ENCODE measurements around the gene PHF5A. TPM values are rescaled to one million over a fixed set of nuclear protein-coding genes. Genes with fewer than 3 reads are reported as not detected.

Gene PHF5A
- total and polyA plus RNA-seq, 9 donors, result 27.3 to 55.3 (median 36.8) TPM

DNA sequence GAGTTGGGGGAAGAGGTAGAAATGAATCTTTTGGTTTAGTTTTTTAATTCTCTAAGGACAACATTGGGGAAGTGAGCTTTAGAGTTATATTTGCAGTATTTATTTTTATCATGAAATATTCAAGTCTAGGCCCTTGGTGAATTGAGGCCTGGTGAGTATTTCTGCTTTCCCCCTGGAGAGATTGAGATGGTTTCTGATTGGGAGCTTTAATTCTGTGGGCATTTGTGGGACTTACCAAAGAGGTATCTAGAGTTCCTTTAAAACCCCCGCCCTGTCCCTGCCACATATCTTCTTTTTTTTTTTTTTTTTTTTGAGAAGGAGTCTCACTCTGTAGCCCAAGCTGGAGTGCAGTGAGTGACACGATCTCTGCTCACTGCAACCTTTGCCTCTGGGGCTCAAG lies 10.0 kb upstream of the PHF5A start:
- no peaks in the 10 kb centered on the region for H3K9me3 ChIP-seq
- no peak overlapping the region for H3K4me3 ChIP-seq
- DNase-seq, result no peak
- intact Hi-C loops (cut with DNase I), result no loop called here
- H3K27me3 ChIP-seq, result no peaks in the 10 kb centered on the region
- no peak for TF ChIP-seq POLR2A (IDR thresholded peaks at IDR 0.05)
- TF ChIP-seq EP300 (IDR thresholded peaks at IDR 0.05), result no peak
- TF ChIP-seq, protein P1, sequence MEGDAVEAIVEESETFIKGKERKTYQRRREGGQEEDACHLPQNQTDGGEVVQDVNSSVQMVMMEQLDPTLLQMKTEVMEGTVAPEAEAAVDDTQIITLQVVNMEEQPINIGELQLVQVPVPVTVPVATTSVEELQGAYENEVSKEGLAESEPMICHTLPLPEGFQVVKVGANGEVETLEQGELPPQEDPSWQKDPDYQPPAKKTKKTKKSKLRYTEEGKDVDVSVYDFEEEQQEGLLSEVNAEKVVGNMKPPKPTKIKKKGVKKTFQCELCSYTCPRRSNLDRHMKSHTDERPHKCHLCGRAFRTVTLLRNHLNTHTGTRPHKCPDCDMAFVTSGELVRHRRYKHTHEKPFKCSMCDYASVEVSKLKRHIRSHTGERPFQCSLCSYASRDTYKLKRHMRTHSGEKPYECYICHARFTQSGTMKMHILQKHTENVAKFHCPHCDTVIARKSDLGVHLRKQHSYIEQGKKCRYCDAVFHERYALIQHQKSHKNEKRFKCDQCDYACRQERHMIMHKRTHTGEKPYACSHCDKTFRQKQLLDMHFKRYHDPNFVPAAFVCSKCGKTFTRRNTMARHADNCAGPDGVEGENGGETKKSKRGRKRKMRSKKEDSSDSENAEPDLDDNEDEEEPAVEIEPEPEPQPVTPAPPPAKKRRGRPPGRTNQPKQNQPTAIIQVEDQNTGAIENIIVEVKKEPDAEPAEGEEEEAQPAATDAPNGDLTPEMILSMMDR (IDR thresholded peaks at IDR 0.05), result no peak
- WGBS, 3 donors, result 81 to 89% (median 84%) methylated on average over 2 of the region's 2 CpGs
- H3K4me1 ChIP-seq (ENCODE audit: insufficient read depth), result peaks cover 7% of the 10 kb centered on the region
- H3K36me3 ChIP-seq, result no peaks in the 10 kb centered on the region
- no peak overlapping the region for H3K27ac ChIP-seq

DNA sequence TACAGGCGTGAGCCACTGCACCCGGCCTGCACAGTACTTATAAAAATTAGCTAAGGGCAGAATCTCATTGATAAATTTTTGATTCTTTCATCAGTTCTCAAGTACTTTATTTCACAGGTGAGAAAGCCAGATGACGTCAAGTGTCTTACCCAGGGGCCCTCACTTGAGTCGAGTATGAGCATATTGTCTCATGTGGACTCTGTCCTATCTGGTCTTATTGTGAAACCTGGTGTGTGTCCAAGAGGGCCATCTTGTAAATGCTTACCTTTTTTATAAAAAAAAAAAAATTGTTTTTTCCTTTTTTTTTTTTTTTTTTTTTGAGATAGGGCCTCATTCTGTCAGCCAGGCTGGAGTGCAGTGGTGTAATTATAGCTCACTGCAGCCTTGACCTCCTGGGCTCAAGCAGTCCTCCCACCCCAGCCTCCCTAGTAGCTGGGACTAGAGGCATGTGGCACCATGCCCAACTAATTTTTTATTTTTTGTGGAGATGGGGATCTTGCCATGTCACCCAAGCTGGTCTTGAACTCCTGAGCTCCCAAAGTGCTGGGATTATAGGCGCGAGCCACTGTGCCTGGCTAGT lies 6.5 kb upstream of the PHF5A start:
- H3K4me3 ChIP-seq, result no peak overlapping the region
- 79 to 87% (median 82%) methylated on average over 6 of the region's 6 CpGs for WGBS, 3 donors
- H3K27ac ChIP-seq, result no peak overlapping the region
- no peaks in the 10 kb centered on the region for H3K36me3 ChIP-seq
- H3K27me3 ChIP-seq, result no peaks in the 10 kb centered on the region
- TF ChIP-seq POLR2A (IDR thresholded peaks at IDR 0.05), result no peak
- TF ChIP-seq, protein P1 (IDR thresholded peaks at IDR 0.05), result no peak
- no peak for TF ChIP-seq EP300 (IDR thresholded peaks at IDR 0.05)
- H3K4me1 ChIP-seq (ENCODE audit: insufficient read depth), result peaks cover 2% of the 10 kb centered on the region
- H3K9me3 ChIP-seq, result no peaks in the 10 kb centered on the region
- intact Hi-C loops (cut with DNase I), result no loop called here
- no peak for DNase-seq

DNA sequence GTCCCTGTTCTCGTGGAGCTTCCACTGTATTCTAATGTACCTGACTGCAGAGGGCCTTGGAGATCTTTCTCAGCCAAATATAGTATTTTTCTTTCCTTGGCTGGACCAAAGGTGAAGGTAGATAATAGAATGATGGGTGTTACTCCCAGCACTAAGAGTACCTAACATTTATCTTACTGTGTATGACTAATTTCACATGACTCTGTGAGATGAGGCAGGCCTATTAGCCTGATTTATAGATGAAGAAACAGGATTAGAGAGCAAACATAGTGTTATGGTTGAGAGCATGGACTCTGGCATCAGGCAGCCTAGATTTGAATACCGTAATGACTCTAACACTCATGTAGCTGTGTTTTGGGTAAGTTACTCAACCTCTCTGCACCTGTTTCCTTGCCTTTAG lies 3.1 kb upstream of the PHF5A start:
- no peak overlapping the region for H3K4me3 ChIP-seq
- no peaks in the 10 kb centered on the region for H3K36me3 ChIP-seq
- no peak overlapping the region for H3K27ac ChIP-seq
- H3K4me1 ChIP-seq (ENCODE audit: insufficient read depth), result peaks cover 4% of the 10 kb centered on the region
- no peaks in the 10 kb centered on the region for H3K27me3 ChIP-seq
- no peaks in the 10 kb centered on the region for H3K9me3 ChIP-seq
- WGBS, 3 donors, result 71 to 74% (median 72%) methylated on average over 2 of the region's 2 CpGs
- intact Hi-C loops (cut with DNase I), result loop anchor here in 1 of 4 donors (2.0 kb wide), 1 partner anchor 69 kb away; no protein-coding TSS in a partner anchor
- no peak for DNase-seq
- TF ChIP-seq EP300 (IDR thresholded peaks at IDR 0.05) (no peak), POLR2A (IDR thresholded peaks at IDR 0.05) (no peak)
- TF ChIP-seq, protein P1 (IDR thresholded peaks at IDR 0.05), result no peak

DNA sequence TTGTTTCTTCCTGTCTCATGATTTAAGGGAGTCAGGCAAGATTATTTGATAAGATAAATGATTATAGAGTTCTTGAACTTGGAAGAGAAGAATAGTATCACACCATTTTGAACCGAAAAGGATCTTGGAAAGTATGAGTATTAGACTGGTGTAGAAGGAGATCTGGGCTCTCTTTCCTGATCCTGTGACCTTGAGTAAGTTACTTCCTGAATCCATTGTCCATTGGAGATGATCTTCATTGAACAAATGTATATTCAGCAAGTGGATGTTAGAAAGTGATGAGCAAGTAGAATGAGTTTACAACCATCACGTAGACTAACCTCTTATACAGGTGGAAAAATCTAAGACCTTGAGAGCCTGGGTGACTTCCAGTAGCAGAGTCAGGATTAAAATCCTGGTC lies 2.4 kb upstream of the PHF5A start:
- WGBS, 3 donors, result 73 to 84% (median 79%) methylated on average over 2 of the region's 2 CpGs
- Histone ChIP-seq H3K9me3 (no peaks in the 10 kb centered on the region), H3K27me3 (no peaks in the 10 kb centered on the region), H3K27ac (no peak overlapping the region), H3K36me3 (no peaks in the 10 kb centered on the region), H3K4me3 (no peak overlapping the region), H3K4me1 (ENCODE audit: insufficient read depth) (peaks cover 4% of the 10 kb centered on the region)
- intact Hi-C loops (cut with DNase I), result loop anchor here in 1 of 4 donors (2.0 kb wide), 1 partner anchor 68 kb away; no protein-coding TSS in a partner anchor
- TF ChIP-seq EP300 (IDR thresholded peaks at IDR 0.05) (no peak), POLR2A (IDR thresholded peaks at IDR 0.05) (no peak)
- TF ChIP-seq, protein P1 (IDR thresholded peaks at IDR 0.05), result no peak
- no peak for DNase-seq

Data from ovary (tissue), 9 donors.